MCF 10A (cell line): ENCODE measurements around the gene ALDH3B1. TPM values are rescaled to one million over a fixed set of nuclear protein-coding genes. Genes with fewer than 3 reads are reported as not detected.
"Not testable (repeated sequence)": the region's sequence is repeated elsewhere in the genome, so short reads cannot be mapped to it uniquely, and the experiment has no call there.

ENCODE experiments used
- BruUV-seq: library from RNA; stranded (reverse); fragments of 400-500 nt; replicated peaks from 2 replicates; lab custom pipeline; 2021; lab: Mats Ljungman, UMichigan
- CTCF ChIA-PET: fragments of 300-600 bp; sonication (Branson Sonifier 250); formaldehyde crosslinking; extraction: SDS; loops from one replicate; lab custom pipeline; 2021; ENCODE audit warnings: antibody characterized with exemption, inconsistent platforms; lab: Yijun Ruan, JAX
- POLR2A ChIA-PET: fragments of 300-600, 350-650 bp; sonication (Branson Sonifier 250); formaldehyde crosslinking; extraction: SDS; loops from one replicate; lab custom pipeline; 2020; ENCODE audit warnings: antibody characterized with exemption, inconsistent platforms; lab: Yijun Ruan, JAX
- DNase-seq: peaks from one replicate; pipeline ENCODE4 v3.0.0-alpha.2; 2018; ENCODE audit not compliant: unreplicated experiment
- H3K27ac Mint-ChIP-seq: one replicate; pipeline ENCODE4 v1.8.0; 2022; ENCODE audit warnings: mild to moderate bottlenecking, low read depth, mixed read lengths; ENCODE audit not compliant: unreplicated experiment
- H3K27me3 Mint-ChIP-seq: one replicate; pipeline ENCODE4 v1.8.0; 2022; ENCODE audit warnings: mixed read lengths; ENCODE audit not compliant: insufficient read depth, unreplicated experiment
- H3K36me3 Mint-ChIP-seq: one replicate; pipeline ENCODE4 v1.8.0; 2022; ENCODE audit warnings: mild to moderate bottlenecking, moderate library complexity, mixed read lengths; ENCODE audit not compliant: insufficient read depth, unreplicated experiment
- H3K4me1 Mint-ChIP-seq: one replicate; pipeline ENCODE4 v1.8.0; 2022; ENCODE audit warnings: mixed read lengths; ENCODE audit not compliant: insufficient read depth, unreplicated experiment
- H3K4me3 Mint-ChIP-seq: one replicate; pipeline ENCODE4 v1.8.0; 2022; ENCODE audit warnings: mild to moderate bottlenecking, moderate library complexity, mixed read lengths; ENCODE audit not compliant: unreplicated experiment
- H3K9me3 Mint-ChIP-seq: one replicate; pipeline ENCODE4 v1.8.0; 2022; ENCODE audit warnings: mixed read lengths; ENCODE audit not compliant: unreplicated experiment
- intact Hi-C: fragments of 100-400 bp; cut with micrococcal nuclease; formaldehyde crosslinking; loops from 2 replicates; pipeline ENCODE4 v1.14.1; 2022
- total RNA-seq: library from RNA; stranded (reverse); gene quantifications from 2 replicates; pipeline ENCODE4 v1.2.3, GENCODE V29; 2022
- TF ChIP-seq, protein P1 (sequence below): fragments of 200-600 bp; IDR thresholded peaks from one replicate; pipeline ENCODE4 v1.8.0; 2022; ENCODE audit warnings: antibody characterized with exemption, mild to moderate bottlenecking; ENCODE audit not compliant: unreplicated experiment

The ALDH3B1 gene
- total RNA-seq, 1 experiment from 2014 or later: 37.2 TPM

DNA sequence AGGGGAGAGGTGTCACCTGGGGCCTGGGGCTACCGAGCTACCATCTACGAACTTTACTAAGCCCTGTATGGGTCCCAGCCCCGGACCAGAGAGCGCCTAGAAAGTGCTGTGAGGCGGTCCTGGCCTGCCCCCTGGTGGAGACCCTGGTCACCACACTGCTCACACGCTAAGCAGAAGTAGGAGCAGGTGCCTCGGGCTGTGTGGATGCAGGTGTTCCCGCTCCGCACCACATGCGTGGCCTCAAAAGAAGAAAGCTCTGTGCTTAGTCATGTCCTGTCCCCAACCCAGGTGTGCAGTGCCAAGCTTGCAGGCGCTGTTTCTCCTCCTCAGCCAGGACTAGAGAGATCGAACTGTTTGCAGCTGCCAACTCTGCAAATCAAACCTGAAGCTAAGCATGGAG lies 16.3 kb upstream of the ALDH3B1 start:
- BruUV-seq, H3K27me3 Mint-ChIP-seq, H3K4me1 Mint-ChIP-seq, H3K9me3 Mint-ChIP-seq, H3K4me3 Mint-ChIP-seq, H3K27ac Mint-ChIP-seq, intact Hi-C loops: not testable (repeated sequence)
- TF ChIP-seq, protein P1, sequence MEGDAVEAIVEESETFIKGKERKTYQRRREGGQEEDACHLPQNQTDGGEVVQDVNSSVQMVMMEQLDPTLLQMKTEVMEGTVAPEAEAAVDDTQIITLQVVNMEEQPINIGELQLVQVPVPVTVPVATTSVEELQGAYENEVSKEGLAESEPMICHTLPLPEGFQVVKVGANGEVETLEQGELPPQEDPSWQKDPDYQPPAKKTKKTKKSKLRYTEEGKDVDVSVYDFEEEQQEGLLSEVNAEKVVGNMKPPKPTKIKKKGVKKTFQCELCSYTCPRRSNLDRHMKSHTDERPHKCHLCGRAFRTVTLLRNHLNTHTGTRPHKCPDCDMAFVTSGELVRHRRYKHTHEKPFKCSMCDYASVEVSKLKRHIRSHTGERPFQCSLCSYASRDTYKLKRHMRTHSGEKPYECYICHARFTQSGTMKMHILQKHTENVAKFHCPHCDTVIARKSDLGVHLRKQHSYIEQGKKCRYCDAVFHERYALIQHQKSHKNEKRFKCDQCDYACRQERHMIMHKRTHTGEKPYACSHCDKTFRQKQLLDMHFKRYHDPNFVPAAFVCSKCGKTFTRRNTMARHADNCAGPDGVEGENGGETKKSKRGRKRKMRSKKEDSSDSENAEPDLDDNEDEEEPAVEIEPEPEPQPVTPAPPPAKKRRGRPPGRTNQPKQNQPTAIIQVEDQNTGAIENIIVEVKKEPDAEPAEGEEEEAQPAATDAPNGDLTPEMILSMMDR: peak; percentile 66
- POLR2A ChIA-PET: interaction anchor here (1.0 kb wide), 1 partner anchor 9 kb away, joined by 4 read pairs; no protein-coding TSS in a partner anchor
- CTCF ChIA-PET: interaction anchor here (0.6 to 1.2 kb wide), 5 partner anchors 12 to 341 kb away, joined by 3 to 5 read pairs (median 3); no protein-coding TSS in a partner anchor
- peaks cover 12% of the 10 kb centered on the region for H3K36me3 Mint-ChIP-seq
- peak; percentile 41 for DNase-seq

DNA sequence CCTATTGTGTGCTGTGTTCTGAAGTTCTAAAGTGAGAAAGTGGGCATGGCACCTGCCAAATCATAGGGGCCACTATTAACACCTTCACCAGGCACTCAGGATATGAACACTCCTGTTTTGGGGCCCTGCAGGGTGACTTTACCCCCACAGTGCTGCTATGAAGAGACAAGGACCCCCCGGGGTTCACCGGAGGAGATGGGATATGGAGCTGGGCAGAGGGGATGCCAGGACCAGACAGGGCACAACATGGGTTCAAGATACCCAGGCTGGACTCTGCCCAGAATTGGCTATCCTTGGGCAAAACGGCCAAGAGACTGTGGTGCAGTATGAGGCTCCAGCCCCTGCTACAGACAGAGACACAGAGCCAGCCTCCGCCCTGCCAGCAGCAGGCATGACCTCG lies 15.7 kb upstream of the ALDH3B1 start:
- BruUV-seq, H3K9me3 Mint-ChIP-seq, H3K27ac Mint-ChIP-seq, H3K36me3 Mint-ChIP-seq, H3K27me3 Mint-ChIP-seq, DNase-seq, intact Hi-C loops, H3K4me1 Mint-ChIP-seq, H3K4me3 Mint-ChIP-seq: not testable (repeated sequence)
- ChIA-PET POLR2A (interaction anchor here (1.0 kb wide), 1 partner anchor 8 kb away, joined by 4 read pairs; no protein-coding TSS in a partner anchor), CTCF (interaction anchor here (0.6 to 1.2 kb wide), 5 partner anchors 12 to 342 kb away, joined by 3 to 5 read pairs (median 3); no protein-coding TSS in a partner anchor)

DNA sequence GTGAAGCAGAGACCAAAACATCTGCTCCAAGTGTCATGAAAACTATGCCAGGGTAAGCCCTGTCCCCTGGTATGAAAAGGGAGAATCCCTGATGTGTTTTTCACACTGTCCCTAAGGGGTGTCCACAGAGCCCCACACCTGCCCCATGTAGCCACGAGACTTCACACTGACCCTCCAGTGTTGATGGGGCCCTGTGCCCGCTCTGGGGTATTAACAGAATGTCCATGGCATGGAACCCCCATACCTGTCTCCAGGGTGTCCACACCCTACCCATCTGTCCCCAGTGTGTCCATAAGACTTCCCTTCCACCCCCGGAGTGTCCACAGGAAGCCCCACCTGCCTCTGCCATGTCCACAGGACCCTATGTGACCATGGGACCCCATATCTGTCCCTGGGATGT lies 15.0 kb upstream of the ALDH3B1 start:
- H3K27me3 Mint-ChIP-seq, POLR2A ChIA-PET, H3K27ac Mint-ChIP-seq, CTCF ChIA-PET, BruUV-seq, H3K9me3 Mint-ChIP-seq, H3K36me3 Mint-ChIP-seq, H3K4me1 Mint-ChIP-seq, H3K4me3 Mint-ChIP-seq, DNase-seq, intact Hi-C loops: not testable (repeated sequence)

DNA sequence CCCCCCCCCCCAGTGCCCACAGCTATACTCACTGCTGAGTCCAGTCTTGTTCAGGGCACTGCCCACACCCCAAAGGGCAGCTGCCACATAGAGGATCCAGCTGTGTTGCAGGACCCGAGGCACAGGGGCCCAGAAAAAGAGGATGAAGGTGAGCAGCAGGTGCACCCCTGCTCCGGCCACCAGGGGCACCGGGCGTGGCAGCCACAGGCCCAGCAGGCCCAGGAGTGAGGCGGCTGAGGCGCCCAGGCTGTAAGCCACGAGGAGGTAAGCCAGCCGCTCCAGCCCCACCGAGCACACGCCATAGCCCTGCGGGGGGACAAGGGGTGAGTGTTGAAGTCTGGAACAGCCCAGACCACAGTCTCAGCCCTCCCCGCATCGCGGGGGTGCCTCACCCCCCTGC lies 14.5 kb upstream of the ALDH3B1 start:
- H3K36me3 Mint-ChIP-seq, DNase-seq, H3K4me1 Mint-ChIP-seq, H3K9me3 Mint-ChIP-seq, POLR2A ChIA-PET, BruUV-seq, H3K27me3 Mint-ChIP-seq, CTCF ChIA-PET, intact Hi-C loops, H3K27ac Mint-ChIP-seq, H3K4me3 Mint-ChIP-seq: not testable (repeated sequence)

DNA sequence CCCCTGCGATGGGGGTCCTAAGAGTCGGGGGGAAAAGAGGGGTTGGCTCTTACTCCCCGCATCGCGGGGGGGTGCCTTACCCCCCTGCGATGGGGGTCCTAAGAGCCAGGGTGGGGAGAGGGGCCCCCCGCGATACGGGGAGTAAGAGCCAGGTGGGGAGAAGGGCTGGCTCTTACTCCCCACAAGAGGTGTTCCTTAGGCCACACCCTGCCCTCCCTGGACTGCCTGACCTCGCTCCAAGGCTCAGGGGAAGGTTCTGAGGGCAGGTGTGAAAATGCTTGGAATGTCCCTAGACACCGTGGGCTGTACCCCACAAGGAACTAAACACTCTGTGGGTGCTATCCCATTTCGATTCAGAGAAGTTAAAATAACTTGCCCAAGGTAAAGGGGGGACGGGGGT lies 14.1 kb upstream of the ALDH3B1 start:
- CTCF ChIA-PET: no interaction called here
- no TSS peak for BruUV-seq
- H3K4me1 Mint-ChIP-seq: no peaks in the 10 kb centered on the region
- DNase-seq: no peak
- intact Hi-C loops: no loop called here
- no peak overlapping the region for H3K27ac Mint-ChIP-seq
- H3K4me3 Mint-ChIP-seq: no peak overlapping the region
- peaks cover 9% of the 10 kb centered on the region for H3K36me3 Mint-ChIP-seq
- H3K27me3 Mint-ChIP-seq: no peaks in the 10 kb centered on the region
- POLR2A ChIA-PET: no interaction called here
- no peaks in the 10 kb centered on the region for H3K9me3 Mint-ChIP-seq
- TF ChIP-seq, protein P1: no peak
